HG02759 (cell line): ENCODE results near the gene GFRA4.

Experiments used
- ATAC-seq: cut with Tn5 transposase; IDR thresholded peaks from one replicate; pipeline ENCODE4 v1.9.1; 2021; ENCODE audit warnings: mild to moderate bottlenecking, moderate library complexity; ENCODE audit not compliant: unreplicated experiment

The GFRA4 gene

GRCh38 chr20:3674995-3675900, 12.0 kb upstream of the GFRA4 start:
- no peak for ATAC-seq

DNA sequence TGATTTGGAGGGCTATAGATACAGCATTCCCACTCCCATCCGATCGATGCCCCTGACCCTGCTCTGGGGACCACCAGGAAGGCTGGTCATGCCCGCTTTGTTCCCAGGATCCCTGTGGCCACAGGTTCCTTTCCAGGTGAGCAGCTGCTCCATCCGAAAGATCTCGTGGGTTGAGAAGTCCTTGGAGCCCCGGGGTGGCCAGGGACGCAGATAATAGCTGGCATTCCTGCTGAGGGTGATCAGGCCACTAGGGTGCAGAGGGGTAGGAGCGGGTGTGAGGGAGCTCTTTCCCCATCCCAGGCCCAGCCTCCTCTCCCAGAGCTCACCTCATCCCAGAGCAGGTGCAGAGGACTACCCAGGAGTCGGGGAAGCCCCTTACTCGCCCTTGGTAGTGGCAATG, 11.2 kb upstream of the GFRA4 start:
- no peak for ATAC-seq

DNA sequence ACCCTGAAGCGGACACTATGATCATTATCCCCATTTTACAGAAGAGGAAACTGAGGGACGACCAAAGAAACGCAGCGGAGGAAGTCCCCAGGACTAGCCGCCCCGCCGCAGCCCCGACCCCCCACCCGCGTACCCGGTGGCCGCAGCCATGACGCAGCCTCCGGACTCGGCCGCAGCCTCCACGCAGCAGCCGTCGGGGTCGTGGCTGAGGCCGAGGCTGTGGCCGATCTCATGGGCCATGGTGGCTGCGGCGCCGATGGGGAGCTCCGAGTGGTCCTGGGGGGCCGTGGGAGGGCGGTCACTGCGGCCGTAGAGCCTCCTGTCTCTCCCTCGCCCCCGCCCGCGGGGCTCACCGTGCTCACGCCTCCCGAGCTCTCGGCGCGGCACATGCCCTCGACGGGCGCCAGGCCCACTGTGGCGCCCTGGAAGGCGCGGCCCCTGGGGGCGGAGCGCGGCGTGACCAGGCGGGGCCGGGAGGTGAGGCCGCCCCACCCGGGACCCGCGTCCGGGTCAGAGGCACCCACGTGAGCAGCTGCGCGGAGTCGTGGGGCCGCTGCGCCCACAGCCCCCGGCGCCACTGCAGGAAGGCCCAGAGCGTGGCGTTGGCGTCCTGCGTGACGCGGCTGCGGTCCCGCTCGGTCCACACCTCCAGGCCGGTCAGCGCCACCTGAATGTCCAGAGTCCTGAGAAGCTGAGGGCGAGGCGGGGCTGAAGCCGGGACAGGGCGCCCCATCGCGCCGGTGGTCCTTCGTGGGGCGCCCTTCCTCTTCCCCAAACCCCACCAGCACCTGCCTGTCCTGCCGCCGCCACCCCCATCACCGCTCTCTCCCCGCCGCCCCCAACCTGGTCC, 10.2 kb upstream of the GFRA4 start:
- no peak for ATAC-seq

DNA sequence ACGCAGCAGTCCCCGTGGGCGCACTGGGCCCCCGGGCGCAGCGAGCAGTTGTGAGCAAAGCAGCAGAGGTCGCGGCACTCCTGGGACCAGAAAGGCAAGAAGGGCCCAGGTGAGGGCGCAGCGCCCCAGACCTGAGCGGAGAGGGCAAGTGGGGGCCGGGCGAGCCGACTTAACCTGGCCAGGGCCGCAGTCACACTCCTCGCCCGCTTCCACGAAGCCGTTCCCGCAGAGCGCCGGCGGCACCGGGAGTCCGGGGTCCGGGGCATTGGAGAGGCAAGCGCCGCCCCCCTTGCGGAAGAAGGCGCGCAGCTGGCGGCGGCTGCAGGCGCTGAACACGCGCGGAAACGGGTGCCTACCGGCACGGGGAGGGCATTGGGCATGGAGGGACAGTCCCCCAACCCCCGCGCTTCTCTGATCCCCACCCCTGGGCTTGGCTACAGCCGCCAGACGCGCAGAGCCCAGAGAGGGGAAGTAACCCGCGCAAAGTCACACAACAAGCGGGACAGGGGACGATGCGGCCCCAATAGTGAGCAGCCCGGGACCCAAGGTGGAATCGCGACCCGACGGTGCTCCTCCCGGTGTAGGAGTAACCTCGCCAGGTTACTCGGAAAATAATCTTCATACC, 9.5 kb upstream of the GFRA4 start:
- ATAC-seq = no peak

- ATAC-seq = no peak
Measured at GRCh38 chr20:3671986-3672546, 8.9 kb upstream of the GFRA4 start.

GRCh38 chr20:3670945-3671344, 7.7 kb upstream of the GFRA4 start:
- no peak for ATAC-seq

DNA sequence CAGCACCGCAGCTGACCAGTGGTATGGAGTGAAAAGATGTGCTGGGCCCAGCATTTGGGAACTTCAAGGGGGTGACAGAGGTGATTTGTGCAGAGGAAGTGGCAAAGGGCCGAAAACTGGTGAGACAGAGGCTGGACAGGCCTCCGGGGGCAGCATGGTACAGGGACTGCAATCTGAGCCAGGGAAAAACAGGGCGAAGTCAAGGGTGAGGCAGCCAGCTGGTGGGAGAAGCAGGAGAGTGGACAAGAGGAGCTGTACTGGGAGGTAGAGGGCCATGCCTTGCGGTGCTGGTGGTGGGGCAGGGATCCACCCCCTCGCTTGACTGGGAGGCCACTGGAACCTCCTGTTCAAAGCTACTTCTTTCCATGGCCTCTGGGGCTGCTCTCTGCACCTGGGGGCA, 7.3 kb upstream of the GFRA4 start:
- ATAC-seq = no peak

- no peak for ATAC-seq
Measured at GRCh38 chr20:3669710-3670367, 6.6 kb upstream of the GFRA4 start.

DNA sequence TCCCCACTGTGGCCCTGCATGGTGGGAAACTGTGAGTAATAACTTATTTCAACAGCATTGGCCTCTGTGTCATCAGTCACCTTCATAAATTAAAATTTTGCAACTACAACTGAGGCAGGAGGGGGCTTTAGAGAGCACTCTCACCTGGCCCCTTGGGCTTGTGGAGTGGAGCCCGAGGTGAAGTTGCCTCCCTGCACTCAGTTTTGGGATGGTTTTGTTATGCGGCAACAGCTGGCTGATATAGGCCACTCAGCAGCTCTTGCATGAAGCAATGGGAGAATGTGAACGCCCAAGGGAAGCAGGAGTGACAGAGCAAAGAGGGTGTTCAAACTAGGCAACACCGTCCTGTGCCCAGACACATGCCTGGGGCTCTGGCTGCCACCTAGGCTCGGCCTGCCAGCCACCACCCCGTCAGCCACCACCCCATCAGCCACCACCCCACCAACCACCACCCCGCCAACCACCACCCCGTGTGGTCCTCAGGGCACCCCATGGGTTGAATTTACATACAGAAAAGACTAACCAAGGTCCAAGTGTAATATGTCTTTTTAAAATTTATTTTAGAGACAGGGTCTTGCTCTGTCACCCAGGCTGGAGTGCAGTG, 4.3 kb upstream of the GFRA4 start:
- ATAC-seq = no peak

DNA sequence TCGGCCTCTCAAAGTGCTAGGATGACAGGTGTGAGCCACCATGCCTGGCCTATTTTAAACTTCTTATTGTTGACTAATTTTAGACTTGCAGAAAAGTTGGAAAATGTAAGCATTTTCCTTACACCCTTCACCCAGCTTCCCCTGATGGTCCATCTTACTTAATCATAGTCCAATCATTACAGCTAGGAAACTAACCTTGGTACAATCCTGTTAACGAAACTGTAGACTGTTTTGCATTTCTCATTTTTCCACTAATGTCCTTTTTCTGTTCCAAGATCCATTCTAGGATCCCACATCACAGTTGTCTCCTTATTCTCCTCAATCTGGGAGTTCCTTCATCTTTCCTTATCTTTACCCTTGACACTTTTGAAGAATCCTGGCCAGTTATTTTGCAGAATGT, 659 bp upstream of the GFRA4 start:
- ATAC-seq = no peak

DNA sequence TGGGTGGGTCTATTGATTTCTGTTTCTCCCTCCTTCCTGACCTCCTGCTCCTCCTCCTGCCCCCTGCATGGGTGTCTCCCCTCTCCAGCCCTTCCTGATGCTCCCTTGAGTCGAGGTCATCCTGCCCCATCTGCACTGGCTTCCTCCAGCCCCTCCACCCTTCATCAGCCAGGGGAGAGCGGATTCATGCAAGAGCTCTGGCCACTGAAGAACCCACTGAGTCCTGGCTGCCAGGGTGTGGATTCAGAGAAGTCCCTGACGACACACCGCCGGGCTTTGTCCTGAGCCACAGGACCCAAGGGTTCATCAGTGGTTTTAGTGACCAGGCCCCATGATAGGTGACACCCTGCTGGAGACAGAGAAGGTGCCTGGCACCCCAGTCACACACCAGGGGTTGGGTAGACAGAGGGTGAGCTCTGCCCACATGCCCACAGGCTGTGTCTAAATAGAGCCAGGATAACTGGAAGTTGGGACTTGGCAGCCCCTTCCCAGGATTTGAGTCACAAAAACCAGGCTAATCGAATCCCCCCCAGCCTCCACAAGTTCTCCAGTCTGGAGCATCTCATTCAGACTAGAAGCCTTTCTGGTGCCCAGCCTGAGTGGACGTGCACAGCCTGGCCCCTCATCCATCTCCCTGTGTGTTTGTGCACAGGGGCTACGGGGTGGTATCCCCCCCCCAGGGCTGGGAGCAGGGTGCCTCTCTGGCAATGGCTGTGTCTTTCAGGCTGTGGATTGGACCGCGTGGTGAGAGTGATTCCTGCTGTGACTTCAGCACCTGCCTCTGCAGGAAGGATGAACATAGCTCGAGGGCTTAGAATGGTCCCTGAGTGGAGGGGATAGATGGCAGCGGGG, 1.2 kb downstream of the GFRA4 start:
- ATAC-seq = no peak

DNA sequence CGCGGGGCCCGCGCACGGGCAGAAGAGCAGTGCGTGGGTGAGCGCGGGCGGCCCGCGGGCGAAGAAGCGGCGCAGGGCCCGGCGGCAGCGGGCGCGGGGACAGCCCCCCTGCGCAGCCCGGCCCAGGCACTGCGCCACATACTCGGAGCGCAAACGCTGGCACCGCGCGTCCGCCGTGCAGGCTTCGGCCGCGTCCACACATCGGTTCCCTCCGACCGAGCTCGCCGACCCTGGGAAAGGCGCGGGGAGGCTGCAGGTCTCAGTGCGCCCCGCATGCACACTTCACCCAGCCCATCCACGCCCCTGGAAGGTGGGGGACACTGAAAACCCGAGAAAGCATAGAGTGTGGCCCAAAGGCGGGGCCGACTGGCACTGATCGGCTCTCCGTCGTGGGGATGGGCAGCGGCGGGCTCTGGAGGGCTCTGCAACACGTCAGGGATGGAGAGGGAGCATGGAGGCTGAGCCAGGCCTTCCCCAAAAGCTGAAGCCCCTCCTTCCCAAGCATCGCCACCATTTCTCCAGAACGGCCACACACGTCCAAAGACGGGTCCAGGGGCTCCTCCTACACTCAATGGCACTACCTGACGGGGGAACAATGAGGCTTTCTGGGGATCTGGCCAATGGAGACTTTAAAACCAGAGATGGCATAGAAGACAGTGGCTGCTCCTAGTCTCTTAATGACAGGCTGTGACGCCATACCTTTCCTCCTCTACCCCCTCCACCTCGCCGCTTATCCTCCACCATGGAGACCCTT, 2.0 kb downstream of the GFRA4 start:
- no peak for ATAC-seq

GRCh38 chr20:3660262-3661059, 2.7 kb downstream of the GFRA4 start:
- no peak for ATAC-seq

DNA sequence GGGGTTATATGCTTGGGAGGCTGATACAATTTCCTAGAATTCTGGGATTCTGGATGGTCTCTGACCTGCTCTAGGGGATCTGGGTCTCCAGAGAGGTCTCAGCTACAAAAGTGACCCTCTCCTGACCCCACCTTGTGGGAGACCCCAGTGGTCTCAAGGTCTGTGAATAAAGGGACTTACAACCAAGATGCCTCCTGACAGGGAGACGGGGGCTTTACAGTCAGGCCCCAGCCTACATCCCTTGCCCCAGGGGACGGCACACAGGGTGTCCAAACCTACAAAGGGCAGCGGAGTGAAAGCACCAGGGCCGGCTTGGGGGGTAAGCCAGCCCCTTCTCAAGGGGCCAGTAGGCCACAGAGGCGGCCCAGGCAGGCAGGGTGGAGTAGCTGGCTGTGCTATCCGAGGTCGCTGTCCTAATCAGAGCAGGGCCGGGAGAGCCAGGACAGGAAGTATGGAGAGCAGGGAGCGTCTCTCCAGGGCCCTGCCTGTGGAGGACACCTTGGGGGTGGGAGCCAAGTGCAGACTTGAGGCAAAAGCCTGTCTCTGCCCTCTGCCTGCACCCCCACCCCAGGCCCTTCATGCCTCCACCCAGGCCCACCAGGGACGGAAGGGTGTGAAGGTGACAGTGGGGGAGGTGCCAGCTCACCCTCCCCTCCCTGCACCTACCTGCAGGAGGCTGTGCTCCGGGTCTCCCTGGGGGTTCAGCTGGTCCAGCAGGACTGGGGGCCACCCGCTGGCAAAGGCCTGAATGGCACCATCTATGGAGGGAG, 3.5 kb downstream of the GFRA4 start:
- no peak for ATAC-seq

GRCh38 chr20:3658716-3659491, 4.3 kb downstream of the GFRA4 start:
- ATAC-seq = peak; percentile 89

DNA sequence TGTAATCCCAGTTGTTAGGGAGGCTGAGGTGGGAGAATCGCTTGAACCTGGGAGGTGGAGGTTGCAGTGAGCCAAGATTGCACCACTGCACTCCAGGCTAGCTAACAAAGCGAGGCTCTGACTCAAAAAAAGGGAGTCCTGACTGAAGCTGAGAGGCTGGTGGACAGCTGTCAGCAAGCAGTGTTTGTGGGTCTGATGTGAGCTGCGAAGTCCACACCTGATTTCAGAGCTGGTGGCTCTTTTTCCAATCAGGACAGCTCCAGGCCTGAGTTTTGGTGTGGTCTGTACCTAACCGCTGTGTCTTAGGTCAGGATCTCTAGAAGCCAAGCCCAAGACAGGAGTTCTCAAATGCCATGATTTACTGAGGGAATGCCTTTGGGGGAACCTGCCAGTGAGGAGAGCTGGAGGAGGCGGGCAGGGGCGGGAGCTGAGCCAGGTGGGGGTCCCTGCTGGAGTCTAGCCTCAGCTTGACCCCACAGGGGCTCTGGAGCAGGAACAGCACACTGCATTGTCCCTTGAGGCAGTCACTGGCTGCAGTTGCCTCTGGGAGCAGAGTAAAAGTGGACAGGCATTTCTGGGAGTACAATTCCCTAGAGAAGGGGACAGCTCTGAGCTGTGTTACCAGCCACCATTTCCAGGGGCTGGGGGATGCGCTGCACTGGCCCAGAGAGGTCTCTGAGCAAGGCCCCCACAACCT, 5.0 kb downstream of the GFRA4 start:
- no peak for ATAC-seq
